ENCODE measurements around the gene NEAT1.
A peak's percentile ranks its signal among the peaks of the same experiment; 100 is the strongest.

GRCh38 chr11:65487467-65488272, 65.1 kb downstream of the NEAT1 start:
- TF ChIP-seq POLR2AphosphoS5 (IDR thresholded peaks at IDR 0.05) (peak; percentile 60), CTCF (IDR thresholded peaks at IDR 0.05) (peak in 1 of 4 experiments; percentile 21), EP300 (IDR thresholded peaks at IDR 0.05) (no peak)

All from gastroesophageal sphincter (tissue), 3 donors.